Hindlimb muscle (tissue), 1 donor: ENCODE data around the gene ADK. TPM values are rescaled to one million over a fixed set of nuclear protein-coding genes. Genes with fewer than 3 reads are reported as not detected.
"Not testable (repeated sequence)": the region's sequence is repeated elsewhere in the genome, so short reads cannot be mapped to it uniquely, and the experiment has no call there.

Experiments used
- DNase-seq: peaks from one replicate; pipeline ENCODE4 v3.0.0-alpha.2; 2013
- polyA plus RNA-seq: library from polyadenylated mRNA; unstranded; fragments of 120-200 nt; gene quantifications from one replicate; pipeline ENCODE4 v1.2.1, GENCODE V29; 2013; ENCODE audit not compliant: insufficient read length

ADK gene
- 30.8 TPM for polyA plus RNA-seq

DNA sequence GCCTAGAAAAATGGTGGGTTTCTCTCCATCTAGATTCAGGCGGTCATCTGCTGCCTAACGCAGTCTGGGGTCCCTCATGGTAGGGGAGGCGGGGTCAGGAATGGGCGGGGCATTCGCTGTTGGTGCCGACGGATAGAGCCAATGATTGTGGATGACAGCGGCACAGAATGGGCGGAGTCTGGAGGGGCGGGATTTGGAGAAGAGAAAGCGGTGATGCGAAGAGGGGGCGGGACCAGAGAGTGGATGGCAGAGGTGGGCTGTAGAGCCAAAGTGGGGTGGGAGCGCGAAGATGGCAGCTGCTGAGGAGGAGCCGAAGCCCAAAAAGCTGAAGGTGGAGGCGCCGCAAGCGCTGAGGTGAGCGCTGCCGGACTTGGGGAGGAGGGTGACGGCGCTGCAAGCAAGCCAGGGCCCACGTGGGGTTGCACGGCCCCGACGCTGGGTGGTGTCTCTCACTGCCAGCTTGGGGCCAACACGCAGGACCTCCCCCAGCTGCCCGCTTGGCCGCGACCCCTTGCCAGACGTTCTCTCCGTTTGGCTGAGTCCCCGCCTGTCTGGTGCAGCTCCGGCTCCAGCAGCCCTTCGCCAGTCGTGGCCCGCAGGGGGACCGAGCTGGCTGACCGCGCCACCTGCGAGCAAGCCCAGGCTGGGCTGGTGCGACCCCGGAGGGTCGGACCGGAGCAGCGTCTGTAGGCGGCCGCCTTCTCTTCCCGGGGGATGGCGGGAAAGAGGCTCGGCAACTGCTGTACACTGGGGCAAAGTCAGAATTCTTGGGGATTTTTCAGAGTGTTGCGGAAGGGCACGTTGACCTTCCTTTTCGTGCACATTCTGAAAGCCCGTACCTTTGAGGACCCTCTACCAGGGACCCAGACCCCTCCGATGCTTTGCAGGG is at the start of gene ADK:
Gene ADK, plus strand, starts transcription at position 232 of the 889 bp plus-strand sequence. Its CDS starts 58 bp downstream, at position 290.
- peak; percentile 99 for DNase-seq

DNA sequence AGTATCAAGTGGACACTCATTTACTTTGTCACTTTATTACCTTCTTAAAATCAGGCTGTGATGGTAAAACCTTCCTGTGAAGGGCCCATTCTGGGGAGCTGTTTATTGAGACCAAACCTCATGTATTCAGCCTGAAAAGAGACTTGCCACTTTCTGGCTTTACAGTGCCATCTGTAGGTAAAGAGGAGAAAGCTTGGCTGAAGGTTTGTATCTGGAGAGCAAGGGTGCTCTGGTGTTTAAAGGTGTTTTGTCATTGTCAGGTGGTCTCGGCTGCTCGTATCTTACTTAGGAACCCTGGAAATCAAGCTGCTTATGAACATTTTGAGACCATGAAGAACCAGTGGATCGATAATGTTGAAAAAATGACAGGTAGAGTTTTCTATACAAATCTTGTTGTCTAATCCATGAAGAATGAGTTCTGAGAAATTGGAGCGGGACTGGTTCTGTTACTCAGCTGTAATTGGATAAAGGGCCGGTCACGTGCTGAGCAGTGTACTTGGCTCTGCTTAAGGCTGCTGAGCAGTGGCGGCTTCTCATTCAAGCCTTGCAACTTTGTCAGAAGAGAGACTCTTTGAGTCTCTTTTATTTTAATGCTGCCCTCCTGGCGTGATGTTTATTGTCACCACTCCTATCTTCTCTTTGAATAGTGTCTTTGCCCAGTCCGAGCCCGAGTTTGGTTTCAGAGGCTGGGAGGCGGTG is 47.3 kb upstream of the ADK start:
- no peak for DNase-seq

DNA sequence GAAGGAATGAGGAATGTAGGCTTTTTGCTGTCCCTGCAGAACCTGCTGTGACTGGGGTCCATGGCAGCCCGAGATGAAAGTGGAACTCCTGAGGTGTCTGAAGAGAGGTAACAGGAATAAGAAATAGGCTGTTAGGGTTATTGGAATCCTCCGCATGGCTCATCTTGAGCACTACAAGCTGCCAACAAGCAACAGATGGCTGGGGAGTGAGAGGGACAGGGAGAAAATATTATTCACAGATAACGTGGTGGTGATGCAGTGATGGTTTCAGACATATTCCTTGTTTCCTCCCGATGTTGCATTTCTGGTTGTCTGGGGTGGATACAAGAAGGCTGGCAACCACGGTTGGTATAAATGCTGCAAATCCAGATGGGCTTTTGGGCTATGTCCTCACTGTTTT is 46.5 kb upstream of the ADK start:
- no peak for DNase-seq

DNA sequence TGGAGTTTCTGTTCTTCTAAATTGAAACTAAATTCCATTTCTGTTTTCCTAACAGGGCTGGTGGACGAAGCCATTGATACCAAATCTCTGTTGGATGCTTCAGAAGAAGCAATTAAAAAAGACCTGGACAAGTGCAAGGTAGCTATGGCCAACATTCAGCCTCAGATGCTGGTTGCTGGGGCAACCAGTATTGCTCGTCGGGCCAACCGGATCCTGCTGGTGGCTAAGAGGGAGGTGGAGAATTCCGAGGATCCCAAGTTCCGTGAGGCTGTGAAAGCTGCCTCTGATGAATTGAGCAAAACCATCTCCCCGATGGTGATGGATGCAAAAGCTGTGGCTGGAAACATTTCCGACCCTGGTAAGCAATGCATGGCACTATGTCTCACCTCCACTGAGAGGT is 46.0 kb upstream of the ADK start:
- DNase-seq = no peak

DNA sequence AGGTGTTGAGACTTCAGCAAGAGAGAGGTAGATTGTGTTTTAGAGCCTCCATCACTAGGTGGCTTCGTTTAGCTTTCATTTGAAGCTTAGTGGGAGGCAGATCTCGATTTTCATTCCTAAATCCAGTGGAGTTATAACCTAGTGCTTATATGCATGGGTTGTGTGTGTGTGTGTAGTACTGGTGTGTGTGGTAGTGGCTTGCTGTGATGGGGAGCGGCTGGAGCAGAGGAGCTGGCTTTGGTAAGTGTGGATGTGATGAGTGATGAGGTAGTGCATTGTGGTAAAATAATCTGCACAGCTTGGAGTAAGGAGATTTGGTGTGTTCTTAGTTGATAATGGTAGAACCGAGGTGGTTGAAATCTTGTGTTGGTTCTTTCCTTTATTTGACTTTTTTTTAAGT is 43.6 kb upstream of the ADK start:
- DNase-seq = no peak

DNA sequence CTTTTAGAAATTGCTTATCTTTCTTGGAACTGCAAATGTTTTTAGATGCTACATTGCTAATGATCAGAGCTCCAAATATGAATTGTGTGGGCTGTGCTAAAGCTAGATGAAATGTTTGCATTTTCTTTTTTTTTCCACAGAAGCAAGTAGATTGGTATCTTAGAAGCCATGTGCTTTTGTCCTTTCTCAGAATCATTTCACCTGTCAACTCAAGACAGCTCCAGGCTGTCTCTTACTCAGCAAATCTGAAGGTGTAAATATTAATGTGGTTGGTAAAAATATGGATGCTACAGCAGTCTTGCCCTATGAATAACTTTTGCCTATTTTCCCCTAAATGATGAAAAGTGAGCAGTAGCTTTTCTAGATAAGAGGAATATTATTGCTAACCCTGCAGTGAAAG is 41.6 kb upstream of the ADK start:
- DNase-seq = no peak

DNA sequence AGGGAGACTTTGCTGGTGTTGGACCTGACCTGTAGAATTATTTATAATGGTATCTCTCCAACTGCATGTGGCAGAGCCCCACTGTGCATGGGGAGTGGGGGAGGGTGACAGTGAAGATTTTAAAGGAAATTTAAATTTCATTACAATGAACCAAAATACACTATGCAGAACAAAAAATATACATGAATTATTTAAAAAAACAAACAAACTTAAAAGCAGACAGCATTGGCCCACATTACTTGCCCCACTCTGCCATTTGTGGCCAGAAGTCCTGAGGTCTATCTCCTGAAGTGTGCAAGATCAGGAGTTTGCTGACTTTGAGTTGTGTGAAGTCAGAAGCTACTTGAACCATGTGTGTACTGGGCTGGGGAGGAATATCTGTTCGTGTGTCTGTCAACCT is 40.9 kb upstream of the ADK start:
- no peak for DNase-seq

DNA sequence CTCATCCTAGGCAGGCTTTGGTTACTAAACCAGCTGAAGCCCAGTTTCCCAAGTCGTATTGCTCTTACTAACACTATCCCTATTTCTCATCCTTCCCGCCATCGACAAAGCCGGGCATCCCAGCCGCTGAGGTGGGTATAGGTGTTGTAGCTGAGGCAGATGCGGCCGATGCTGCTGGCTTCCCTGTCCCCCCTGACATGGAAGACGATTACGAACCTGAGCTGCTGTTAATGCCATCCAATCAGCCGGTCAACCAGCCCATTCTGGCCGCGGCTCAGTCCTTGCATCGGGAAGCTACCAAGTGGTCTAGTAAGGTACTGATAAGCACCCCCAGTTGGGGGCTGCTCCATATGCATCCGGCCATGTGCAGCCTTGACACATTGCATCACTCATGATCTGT is 39.2 kb upstream of the ADK start:
- no peak for DNase-seq

DNA sequence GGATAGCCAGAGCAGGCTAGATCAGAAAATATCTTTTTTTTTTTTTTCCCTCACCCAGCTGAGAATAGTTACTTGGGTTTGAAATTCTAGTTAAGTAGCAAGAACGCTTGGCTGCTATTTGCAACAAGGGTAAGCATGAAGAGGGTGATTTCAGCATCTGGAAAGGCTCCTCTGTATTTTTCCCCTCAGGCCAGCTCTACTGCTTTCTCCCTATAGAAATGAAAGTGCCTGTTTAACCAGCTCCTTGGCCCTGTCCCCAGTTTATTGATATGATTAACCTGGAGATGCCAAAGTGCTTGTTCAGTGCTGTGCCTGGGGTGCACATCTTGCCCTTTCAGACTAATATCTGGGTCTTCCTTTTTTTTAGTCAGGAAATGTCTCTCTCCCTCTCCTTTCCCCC is 37.5 kb upstream of the ADK start:
- DNase-seq = no peak

DNA sequence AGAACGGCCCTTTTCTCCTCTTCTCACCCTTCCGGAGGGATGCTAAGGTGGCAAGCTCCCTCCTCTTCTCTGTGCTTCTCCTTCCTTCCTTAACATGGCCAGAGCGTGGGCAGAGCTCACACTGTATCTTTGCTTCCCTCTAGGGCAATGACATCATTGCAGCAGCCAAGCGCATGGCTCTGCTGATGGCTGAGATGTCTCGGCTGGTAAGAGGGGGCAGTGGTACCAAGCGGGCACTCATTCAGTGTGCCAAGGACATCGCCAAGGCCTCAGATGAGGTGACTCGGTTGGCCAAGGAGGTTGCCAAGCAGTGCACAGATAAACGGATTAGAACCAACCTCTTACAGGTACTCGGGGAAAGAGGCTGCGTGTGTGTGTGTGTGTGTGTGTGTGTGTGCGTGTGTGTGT is 37.0 kb upstream of the ADK start:
- DNase-seq = no peak

DNA sequence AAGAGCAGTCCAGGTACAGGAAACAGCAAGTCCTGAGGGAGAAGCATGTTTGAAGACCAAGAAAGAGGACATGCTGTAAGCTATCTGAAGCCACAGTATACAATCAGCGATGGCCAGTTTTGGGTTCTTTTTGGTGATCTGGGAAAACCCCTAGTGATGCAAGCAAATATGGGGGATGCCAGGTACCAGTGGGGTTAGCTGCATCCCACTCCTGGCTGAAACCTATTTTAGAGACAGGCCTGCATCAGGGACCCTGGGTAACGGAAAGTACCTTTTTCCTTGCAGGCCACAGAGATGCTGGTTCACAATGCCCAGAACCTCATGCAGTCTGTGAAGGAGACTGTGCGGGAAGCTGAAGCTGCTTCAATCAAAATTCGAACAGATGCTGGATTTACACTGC is 33.3 kb upstream of the ADK start:
- no peak for DNase-seq

DNA sequence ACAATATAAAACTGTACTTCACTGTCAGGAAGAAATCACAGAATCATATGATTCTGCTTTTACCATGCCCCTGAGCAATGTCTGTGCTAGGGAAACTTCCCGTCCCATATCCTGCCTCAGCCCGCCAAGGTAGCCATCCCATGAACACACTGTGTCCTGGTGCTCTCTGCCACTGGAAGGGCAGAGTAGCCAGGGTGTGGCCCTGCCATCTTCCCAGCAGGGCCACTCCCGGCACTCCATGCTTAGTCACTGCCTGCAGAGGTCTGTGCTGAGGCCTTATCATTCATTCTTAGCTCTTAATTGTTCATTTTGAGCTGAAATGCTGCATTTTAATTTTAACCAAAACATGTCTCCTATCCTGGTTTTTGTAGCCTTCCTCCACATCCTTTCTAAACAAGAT is 32.2 kb upstream of the ADK start:
- no peak for DNase-seq

DNA sequence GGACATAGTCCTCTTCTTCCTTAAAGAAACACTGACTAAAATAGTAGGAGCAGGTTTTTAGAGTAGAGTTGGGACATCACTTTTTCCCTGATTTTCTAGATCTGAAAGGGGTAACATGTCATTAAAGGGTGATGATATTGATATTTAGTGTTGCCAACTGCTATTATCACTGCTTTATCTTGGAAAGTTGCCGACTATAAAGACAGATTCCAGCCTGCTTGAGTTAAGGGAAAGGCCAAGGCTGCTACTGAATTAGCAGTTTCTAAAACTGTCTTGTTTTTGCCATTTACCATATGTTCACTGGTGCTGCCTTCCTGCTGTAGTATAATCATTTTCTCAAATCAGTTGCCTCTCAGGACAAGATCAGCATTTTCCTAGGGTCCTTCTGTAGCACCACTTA is 30.1 kb upstream of the ADK start:
- no peak for DNase-seq

DNA sequence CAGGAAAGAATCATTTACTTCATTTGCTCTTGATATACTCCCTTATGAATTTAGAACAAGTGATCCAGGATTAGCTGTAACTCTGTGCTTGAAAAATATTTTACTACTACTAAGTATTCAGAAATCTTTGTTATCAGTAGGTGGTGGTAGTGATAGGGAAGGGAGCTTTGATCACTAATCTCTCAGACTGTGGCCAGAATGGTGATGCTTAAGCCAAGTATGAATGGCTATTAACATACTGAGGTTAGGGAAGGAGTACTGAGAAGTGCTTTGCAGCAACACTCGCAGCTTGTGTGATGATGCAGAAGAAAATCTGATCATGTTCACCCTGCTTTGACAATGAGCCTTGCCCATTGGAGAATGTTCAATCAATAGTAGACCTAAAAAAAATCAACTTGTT is 29.7 kb upstream of the ADK start:
- no peak for DNase-seq

DNA sequence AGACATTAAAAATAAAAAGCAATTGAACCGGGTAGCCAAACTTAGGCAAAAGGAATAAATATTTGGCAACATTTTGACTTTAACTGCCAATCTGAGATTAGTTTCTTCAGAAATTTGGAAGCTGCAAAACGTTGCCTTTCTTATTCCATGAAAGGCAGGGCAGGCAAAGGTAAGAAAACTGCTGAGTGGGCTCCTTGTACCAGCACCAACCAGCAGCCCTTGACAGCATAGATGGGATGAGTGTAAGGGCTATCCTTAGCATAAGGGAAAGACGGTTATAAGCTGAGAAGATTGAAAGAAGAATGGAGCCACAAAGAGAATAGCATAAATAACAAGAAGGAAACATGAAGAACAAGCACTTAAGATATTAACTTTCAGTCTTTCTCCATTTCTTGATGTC is 29.0 kb upstream of the ADK start:
- no peak for DNase-seq

DNA sequence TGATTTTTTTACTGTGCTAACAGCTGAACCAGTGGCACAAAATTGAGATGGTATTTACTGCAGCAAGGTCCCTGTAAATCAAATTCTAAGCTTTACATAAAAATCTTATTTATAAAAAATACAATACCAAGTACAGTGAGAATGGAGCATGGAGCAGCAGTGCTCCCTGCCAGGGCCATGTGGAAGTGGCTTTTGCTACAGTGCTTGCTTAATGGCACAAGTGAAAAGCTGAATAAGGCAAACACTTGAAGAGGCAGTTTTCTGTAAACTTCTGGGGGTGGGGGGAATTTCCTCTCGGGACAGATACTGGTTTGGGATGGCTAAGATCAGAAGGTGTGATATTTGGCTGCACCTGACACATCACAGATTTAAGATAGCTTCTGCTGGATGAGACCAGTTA is 27.9 kb upstream of the ADK start:
- DNase-seq = no peak

DNA sequence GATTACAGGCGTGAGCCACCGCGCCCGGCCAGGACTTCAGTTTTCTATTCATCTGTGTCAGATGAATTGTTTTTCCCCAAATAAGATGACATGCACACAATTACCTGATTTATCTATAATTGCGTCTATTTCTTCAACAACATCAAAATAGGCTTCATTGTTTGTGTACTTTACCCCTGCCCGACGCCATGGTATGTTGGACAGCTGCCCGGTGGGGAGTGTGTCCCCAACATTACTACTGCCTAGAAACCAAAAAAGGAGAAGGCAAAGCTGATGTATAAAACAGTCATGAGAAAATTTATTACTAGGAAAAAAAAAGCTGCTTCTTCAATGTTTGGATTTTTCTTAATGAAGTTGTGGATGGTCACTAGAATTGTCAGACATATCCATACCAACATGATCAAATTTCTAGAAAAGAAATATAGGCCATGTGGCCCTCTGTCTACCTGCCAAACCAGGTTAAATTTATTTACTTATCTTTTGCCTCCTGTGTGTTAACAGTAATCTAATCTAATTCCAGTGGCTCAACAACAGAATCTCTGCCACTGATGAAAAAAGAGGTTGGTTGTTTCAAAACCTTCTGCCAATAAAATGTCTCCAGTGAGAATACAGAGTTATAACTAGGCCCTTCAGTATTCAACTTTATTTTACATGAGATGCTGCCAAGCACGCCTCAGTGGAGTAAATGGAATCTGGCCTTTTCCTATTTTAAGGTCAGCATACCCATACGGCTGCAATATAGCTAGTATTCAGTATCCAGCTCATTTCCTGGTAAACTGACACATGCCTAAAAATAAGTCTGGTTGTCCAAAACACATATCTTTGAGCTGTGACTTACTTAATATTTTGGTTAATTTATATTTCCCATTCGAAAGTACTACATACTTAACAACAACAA is 16.8 kb upstream of the ADK start:
- DNase-seq = no peak

DNA sequence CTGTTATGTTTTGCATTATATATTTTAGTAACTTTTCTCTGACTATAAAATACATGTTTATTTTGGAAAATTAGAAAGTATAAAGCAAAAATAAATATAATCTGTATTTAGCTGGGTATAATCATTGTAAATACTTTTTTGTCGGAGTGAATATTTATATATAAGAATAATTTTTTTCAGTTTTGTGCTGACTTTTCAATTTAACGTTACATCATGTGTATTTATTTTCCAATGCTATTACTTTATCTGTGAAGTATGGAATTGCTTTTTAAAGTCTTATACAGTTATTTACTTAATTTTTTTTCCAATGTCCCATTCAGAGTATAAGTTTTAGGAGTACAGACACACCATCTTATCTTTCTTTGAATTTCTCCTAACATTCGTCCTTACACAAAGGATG is 15.6 kb upstream of the ADK start:
- DNase-seq = no peak

DNA sequence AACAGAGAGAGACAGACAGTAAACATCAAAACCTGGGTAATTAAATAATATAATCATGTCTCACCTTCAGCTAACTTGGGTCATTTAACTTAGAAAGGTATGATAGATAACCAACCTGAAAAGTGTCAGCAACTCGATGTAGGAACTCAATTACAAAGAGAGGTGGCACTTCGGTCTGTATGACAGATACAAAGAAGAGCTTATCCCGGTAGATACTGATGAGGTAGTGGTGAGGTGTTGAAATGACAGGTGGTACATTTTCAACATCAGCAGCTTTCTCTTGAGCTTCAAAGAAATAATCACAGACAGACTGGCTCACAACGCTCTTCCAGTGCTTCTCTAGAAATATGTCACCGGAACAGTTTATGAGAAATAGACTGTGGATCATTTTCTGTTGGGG is 13.0 kb upstream of the ADK start:
- DNase-seq = no peak

DNA sequence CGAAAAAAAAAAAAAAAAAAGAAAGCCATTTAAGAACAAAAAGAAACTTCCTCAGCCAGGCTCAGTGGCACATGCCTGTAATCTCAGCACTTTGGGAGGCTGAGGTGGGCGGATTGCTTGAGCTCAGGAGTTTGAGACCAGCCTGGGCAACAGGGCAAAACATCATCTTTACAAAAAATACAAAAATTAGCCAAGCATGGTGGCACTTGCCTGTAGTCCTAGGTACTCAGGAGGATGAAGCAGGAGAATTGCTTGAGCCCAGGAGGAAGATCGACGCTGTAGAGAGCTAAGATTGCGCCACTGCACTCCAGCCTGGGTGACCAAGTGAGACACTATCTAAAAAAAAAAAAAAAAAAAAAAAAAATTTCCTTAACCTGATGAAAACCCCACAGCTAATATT is 12.4 kb upstream of the ADK start:
- not testable (repeated sequence) for DNase-seq

DNA sequence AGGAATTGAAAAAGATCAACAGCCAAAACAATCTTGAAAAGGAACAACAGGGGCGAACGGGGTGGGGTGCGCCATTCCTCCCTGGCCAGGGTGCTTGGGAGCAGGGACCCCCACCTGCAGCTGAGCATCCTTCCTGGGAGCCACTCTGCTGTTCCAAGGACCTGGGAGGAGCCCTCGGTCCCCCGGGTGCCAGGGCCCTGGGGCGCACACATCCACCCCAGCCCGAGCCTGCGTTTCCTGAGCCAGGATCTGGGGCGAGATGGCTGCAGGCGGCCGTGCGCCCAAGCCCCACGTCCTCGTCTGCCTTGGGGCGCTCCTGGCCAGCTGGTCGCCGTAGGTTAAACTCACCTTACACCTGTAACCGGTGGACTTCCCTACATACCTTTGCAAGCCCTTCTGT is 11.0 kb upstream of the ADK start:
- no peak for DNase-seq

DNA sequence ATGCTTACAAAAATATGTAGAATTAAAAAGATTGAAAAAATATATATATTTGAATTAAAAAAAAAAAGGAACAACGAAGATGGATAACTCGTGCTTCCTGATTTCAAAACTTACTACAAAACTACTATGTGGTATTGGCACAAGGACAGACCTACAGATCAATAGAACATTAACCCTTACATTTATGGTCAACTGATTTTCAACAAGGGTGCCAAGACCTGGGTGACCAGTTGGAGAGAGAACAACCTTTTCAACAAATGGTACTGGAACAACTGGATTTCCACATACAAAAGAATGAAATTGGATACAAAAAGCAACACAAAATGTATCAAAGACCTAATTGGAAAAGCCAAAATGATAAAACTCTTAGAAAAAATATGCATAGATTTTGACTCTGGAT is 10.5 kb upstream of the ADK start:
- no peak for DNase-seq

DNA sequence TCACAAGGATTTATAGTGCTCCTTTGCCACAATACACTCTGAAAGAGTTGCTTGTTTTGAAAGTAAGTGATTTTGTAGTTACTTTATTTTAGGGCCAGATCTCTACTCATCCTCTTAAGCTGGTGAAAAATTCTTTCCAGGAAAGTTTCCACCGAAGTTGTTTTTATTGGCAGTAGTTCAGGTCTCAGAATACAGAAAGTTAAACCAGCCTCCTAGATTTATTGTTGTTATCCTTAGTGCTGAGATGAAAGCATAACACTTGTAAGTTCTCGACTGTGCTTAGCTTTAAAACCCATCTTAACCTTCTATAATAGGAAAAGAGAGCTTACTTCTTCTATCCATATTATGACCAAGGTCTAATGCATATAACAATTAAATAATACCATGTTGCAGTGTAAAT is 5.9 kb upstream of the ADK start:
- peak; percentile 42 for DNase-seq
